H1 (cell line): ENCODE measurements around the gene TACC2. TPM values are rescaled to one million over a fixed set of nuclear protein-coding genes. Genes with fewer than 3 reads are reported as not detected.

Source experiments
- ATF3 ChIP-seq: IDR thresholded peaks from 2 replicates; pipeline ENCODE4 v1.6.1; 2011; ENCODE audit warnings: low read depth, mild to moderate bottlenecking, low read length; ENCODE audit not compliant: insufficient read depth
- CHD7 ChIP-seq: fragments of 300-600 bp; sonication (generic); IDR thresholded peaks from 2 replicates; pipeline ENCODE4 v1.7.1; 2012; ENCODE audit warnings: low read length, moderate library complexity, mild to moderate bottlenecking, inconsistent platforms; ENCODE audit not compliant: insufficient replicate concordance
- EGR1 ChIP-seq: IDR thresholded peaks from 2 replicates; pipeline ENCODE4 v1.6.1; 2011; ENCODE audit warnings: low read depth, low read length, borderline replicate concordance
- EP300 ChIP-seq, 2 experiments: IDR thresholded peaks; 1 replicate in 1 of 2; 2 replicates in 1 of 2; pipeline ENCODE4 v1.6.1; 2011 to 2012; ENCODE audit warnings: low read depth in 2 of 2, low read length in 2 of 2, mild to moderate bottlenecking in 2 of 2, borderline replicate concordance in 1 of 2, inconsistent platforms in 1 of 2, moderate library complexity in 1 of 2
- EZH2 ChIP-seq: fragments of 200-600 bp; sonication (generic); IDR thresholded peaks from 2 replicates; pipeline ENCODE4 v1.7.1; 2012; ENCODE audit warnings: low read depth, mild to moderate bottlenecking, moderate library complexity, low read length, inconsistent platforms; ENCODE audit not compliant: severe bottlenecking
- GTF2F1 ChIP-seq: IDR thresholded peaks from 2 replicates; pipeline ENCODE4 v1.6.1; 2012; ENCODE audit warnings: low read depth, low read length, improper control_type of control experiment, borderline replicate concordance
- HDAC2 ChIP-seq, 2 experiments: fragments of 300-600 bp in 1 of 2; sonication (generic) in 1 of 2; IDR thresholded peaks; 2 replicates each; pipeline ENCODE4 v1.6.1; 2011 to 2012; ENCODE audit warnings: low read depth in 2 of 2, low read length in 2 of 2, mild to moderate bottlenecking in 2 of 2, moderate library complexity in 2 of 2, borderline replicate concordance in 1 of 2, inconsistent platforms in 1 of 2
- MAFK ChIP-seq: IDR thresholded peaks from 2 replicates; pipeline ENCODE4 v1.6.1; 2012; ENCODE audit warnings: low read depth, mild to moderate bottlenecking, improper control_type of control experiment, low read length
- SP1 ChIP-seq: IDR thresholded peaks from 2 replicates; pipeline ENCODE4 v1.6.1; 2011; ENCODE audit warnings: low read depth, low read length
- TAF1 ChIP-seq: IDR thresholded peaks from 2 replicates; pipeline ENCODE4 v1.6.1; 2011; ENCODE audit warnings: mild to moderate bottlenecking, low read depth, low read length
- polyA plus RNA-seq, 7 experiments: library from polyadenylated mRNA; depleted of rRNA in 3 of 7; stranded (reverse) in 5 of 7; unstranded in 2 of 7; fragments of >200 nt in 5 of 7; fragments of 200-250 nt in 2 of 7; gene quantifications; 1 replicate in 5 of 7; 2 replicates in 1 of 7; 4 replicates in 1 of 7; pipeline versions ENCODE4 v1.2.1 to v1.2.3, GENCODE V29; 2011 to 2013; ENCODE audit warnings: missing spikeins in 2 of 7, mixed read lengths in 2 of 7
- total RNA-seq: library from RNA; stranded (reverse); fragmentation: NEBNext Ultra II Directional; extraction: Animal tissue kit (Norgen Biotek cat#: 25700); gene quantifications from 2 replicates; pipeline ENCODE4 v1.2.1, GENCODE V29; 2021

TACC2 gene
- total and polyA plus RNA-seq, 2 of the 8 experiments (the other 6 are each of a cell fraction or from before 2014, with no cell fraction given) = 21.2 to 46.6 TPM

GRCh38 chr10:122299423-122300075 lies 310.6 kb downstream of the TACC2 start (continued):
- TF ChIP-seq CHD7 (no peak), EP300 (IDR thresholded peaks at IDR 0.05; ENCODE audit: borderline replicate concordance in 1 of 2, low read depth in 2 of 2, low read length in 2 of 2) (no peak), EZH2 (no peak), ATF3 (no peak), SP1 (no peak), GTF2F1 (no peak), MAFK (no peak), EGR1 (no peak), HDAC2 (IDR thresholded peaks at IDR 0.05; ENCODE audit: borderline replicate concordance in 1 of 2, low read depth in 2 of 2, low read length in 2 of 2) (no peak), TAF1 (no peak)
